ENCODE data around the gene RAP1B. TPM values are rescaled to one million over a fixed set of nuclear protein-coding genes. Genes with fewer than 3 reads are reported as not detected.
A peak's percentile ranks its signal among the peaks of the same experiment; 100 is the strongest.

Gene RAP1B
- total RNA-seq, 1 donor from 2014 or later: 252 TPM

GRCh38 chr12:68613209-68613904, 2.7 kb downstream of the RAP1B start:
- TF ChIP-seq EZH2 (IDR thresholded peaks at IDR 0.05) (no peak), EZH2phosphoT487 (IDR thresholded peaks at IDR 0.05) (no peak), CTCF (IDR thresholded peaks at IDR 0.05) (no peak)
- Histone ChIP-seq H3K27me3 (no peaks in the 10 kb centered on the region), H3K4me3 (no peak overlapping the region), H3K9ac (no peak overlapping the region), H3K4me1 (peaks cover 32% of the 10 kb centered on the region), H2AFZ (replicated peaks) (no peak overlapping the region), H3K36me3 (peaks cover 6% of the 10 kb centered on the region), H3K9me3 (ENCODE audit: low read depth) (no peaks in the 10 kb centered on the region), H3F3A (ENCODE audit: low read depth) (peaks cover 22% of the 10 kb centered on the region), H3K79me2 (ENCODE audit: low read depth) (peaks cover 72% of the 10 kb centered on the region), H3K4me2 (peak overlapping the region; percentile 99), H4K20me1 (ENCODE audit: low read depth) (peaks cover 50% of the 10 kb centered on the region), H3K27ac (no peak overlapping the region)
- Mint-ChIP-seq H3K27me3 (ENCODE audit: insufficient read depth, low read depth) (peaks cover 4% of the 10 kb centered on the region), H3K4me3 (peak overlapping the region; percentile 95), H3K36me3 (peaks cover 22% of the 10 kb centered on the region), H3K27ac (no peak overlapping the region), H3K4me1 (peaks cover 36% of the 10 kb centered on the region), H3K9me3 (no peaks in the 10 kb centered on the region)
- no peak for DNase-seq (ENCODE audit: low spot score)

GRCh38 chr12:68614105-68614679, 3.5 kb downstream of the RAP1B start:
- no peak for DNase-seq (ENCODE audit: low spot score)
- no peaks in the 10 kb centered on the region for H3K9me3 Mint-ChIP-seq
- Histone ChIP-seq H3K9ac (no peak overlapping the region), H3K79me2 (ENCODE audit: low read depth) (peaks cover 80% of the 10 kb centered on the region), H3F3A (ENCODE audit: low read depth) (peaks cover 16% of the 10 kb centered on the region), H3K4me1 (peaks cover 31% of the 10 kb centered on the region), H2AFZ (replicated peaks) (no peak overlapping the region), H3K27me3 (no peaks in the 10 kb centered on the region), H3K4me3 (no peak overlapping the region), H3K4me2 (peak overlapping the region; percentile 18), H4K20me1 (ENCODE audit: low read depth) (peaks cover 58% of the 10 kb centered on the region), H3K27ac (peak overlapping the region; percentile 43), H3K36me3 (peaks cover 6% of the 10 kb centered on the region), H3K9me3 (ENCODE audit: low read depth) (no peaks in the 10 kb centered on the region)
- peaks cover 36% of the 10 kb centered on the region for H3K4me1 Mint-ChIP-seq
- no peak for TF ChIP-seq CTCF (IDR thresholded peaks at IDR 0.05)
- no peak for TF ChIP-seq EZH2phosphoT487 (IDR thresholded peaks at IDR 0.05)
- no peak for TF ChIP-seq EZH2 (IDR thresholded peaks at IDR 0.05)
- H3K4me3 Mint-ChIP-seq: peak overlapping the region; percentile 1
- peaks cover 4% of the 10 kb centered on the region for H3K27me3 Mint-ChIP-seq (ENCODE audit: insufficient read depth, low read depth)
- no peak overlapping the region for H3K27ac Mint-ChIP-seq
- H3K36me3 Mint-ChIP-seq: peaks cover 29% of the 10 kb centered on the region

GRCh38 chr12:68614769-68615168, 4.1 kb downstream of the RAP1B start:
- peaks cover 59% of the 10 kb centered on the region for H4K20me1 ChIP-seq (ENCODE audit: low read depth)
- peaks cover 26% of the 10 kb centered on the region for H3K4me1 ChIP-seq
- peaks cover 4% of the 10 kb centered on the region for H3K27me3 Mint-ChIP-seq (ENCODE audit: insufficient read depth, low read depth)
- peaks cover 34% of the 10 kb centered on the region for H3K4me1 Mint-ChIP-seq
- peaks cover 86% of the 10 kb centered on the region for H3K79me2 ChIP-seq (ENCODE audit: low read depth)
- TF ChIP-seq CTCF (IDR thresholded peaks at IDR 0.05) (no peak), EZH2phosphoT487 (IDR thresholded peaks at IDR 0.05) (no peak), EZH2 (IDR thresholded peaks at IDR 0.05) (no peak)
- peaks cover 6% of the 10 kb centered on the region for H3K36me3 ChIP-seq
- H3F3A ChIP-seq (ENCODE audit: low read depth): peaks cover 15% of the 10 kb centered on the region
- peaks cover 30% of the 10 kb centered on the region for H3K36me3 Mint-ChIP-seq
- no peaks in the 10 kb centered on the region for H3K9me3 ChIP-seq (ENCODE audit: low read depth)
- H3K27ac Mint-ChIP-seq: no peak overlapping the region
- peak overlapping the region; percentile 43 for H3K27ac ChIP-seq
- H3K27me3 ChIP-seq: no peaks in the 10 kb centered on the region
- DNase-seq (ENCODE audit: low spot score): no peak
- no peaks in the 10 kb centered on the region for H3K9me3 Mint-ChIP-seq
- no peak overlapping the region for H2AFZ ChIP-seq (replicated peaks)
- no peak overlapping the region for H3K4me3 ChIP-seq
- peak overlapping the region; percentile 18 for H3K4me2 ChIP-seq
- no peak overlapping the region for H3K4me3 Mint-ChIP-seq
- no peak overlapping the region for H3K9ac ChIP-seq
